CD4-positive, CD25-positive, alpha-beta regulatory T cell (primary cell): ENCODE measurements around the gene PTBP3. TPM values are rescaled to one million over a fixed set of nuclear protein-coding genes. Genes with fewer than 3 reads are reported as not detected.

ENCODE experiments used
- polyA plus RNA-seq, 4 donors: library from polyadenylated mRNA; unstranded; fragments of 300-500 nt; fragmentation: Illumina TruSeq; gene quantifications; one replicate each; pipeline ENCODE4 v1.2.3, GENCODE V29; 2021
- total RNA-seq: library from RNA; stranded (reverse); gene quantifications from one replicate; pipeline ENCODE4 v1.2.3, GENCODE V29; 2022

The PTBP3 gene
- total and polyA plus RNA-seq, 5 donors from 2014 or later: 49.5 to 144 (median 53.3) TPM

Other genes starting within 250 kb of the PTBP3 start
- 9.7 TPM for gene SUSD1, start 158.3 kb downstream of the PTBP3 start, total RNA-seq
- 1 to 10 TPM; 3.2 to 7.7 (median 5.8) TPM for gene SUSD1, start 158.3 kb downstream of the PTBP3 start, polyA plus RNA-seq
- gene HSDL2, start 46.5 kb upstream of the PTBP3 start, total RNA-seq: 15.3 TPM
- 10 to 100 TPM; 19.5 to 30.4 (median 23.2) TPM for gene HSDL2, start 46.5 kb upstream of the PTBP3 start, polyA plus RNA-seq
- 3.1 TPM for gene KIAA1958, start 153.2 kb upstream of the PTBP3 start, total RNA-seq
- 1 to 10 TPM in 2 of 4 donors, under 1 TPM in 2; 0.41 to 1.3 (median 1.1) TPM for gene KIAA1958, start 153.2 kb upstream of the PTBP3 start, polyA plus RNA-seq